CD4-positive, alpha-beta T cell treated with Interleukin-15 for 1 hour (primary cell): ENCODE measurements around the gene KRT35.

Source experiments
- DNase-seq: peaks from one replicate; pipeline ENCODE4 v3.0.0-alpha.2; 2020

The KRT35 gene

DNA sequence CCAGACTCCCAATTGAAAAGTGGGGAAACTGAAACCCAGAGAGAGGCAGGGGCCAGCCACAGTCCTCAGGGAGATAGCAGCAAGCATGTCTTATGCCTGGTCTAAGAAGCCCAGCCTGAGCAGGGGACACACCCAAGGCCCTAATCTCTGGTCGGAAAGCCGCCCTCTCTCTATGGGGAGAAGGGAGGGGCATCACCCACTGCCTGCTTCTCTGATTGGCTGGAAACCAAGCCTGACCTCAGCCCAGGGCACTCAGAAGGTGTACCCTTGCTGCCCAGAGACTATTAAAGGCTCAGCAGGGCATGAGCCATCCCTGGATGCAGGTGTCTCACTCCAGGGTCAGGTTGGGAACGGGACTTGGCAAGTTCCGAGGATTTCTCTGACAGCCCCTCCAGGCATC lies 30.2 kb upstream of the KRT35 start:
- DNase-seq: no peak

DNA sequence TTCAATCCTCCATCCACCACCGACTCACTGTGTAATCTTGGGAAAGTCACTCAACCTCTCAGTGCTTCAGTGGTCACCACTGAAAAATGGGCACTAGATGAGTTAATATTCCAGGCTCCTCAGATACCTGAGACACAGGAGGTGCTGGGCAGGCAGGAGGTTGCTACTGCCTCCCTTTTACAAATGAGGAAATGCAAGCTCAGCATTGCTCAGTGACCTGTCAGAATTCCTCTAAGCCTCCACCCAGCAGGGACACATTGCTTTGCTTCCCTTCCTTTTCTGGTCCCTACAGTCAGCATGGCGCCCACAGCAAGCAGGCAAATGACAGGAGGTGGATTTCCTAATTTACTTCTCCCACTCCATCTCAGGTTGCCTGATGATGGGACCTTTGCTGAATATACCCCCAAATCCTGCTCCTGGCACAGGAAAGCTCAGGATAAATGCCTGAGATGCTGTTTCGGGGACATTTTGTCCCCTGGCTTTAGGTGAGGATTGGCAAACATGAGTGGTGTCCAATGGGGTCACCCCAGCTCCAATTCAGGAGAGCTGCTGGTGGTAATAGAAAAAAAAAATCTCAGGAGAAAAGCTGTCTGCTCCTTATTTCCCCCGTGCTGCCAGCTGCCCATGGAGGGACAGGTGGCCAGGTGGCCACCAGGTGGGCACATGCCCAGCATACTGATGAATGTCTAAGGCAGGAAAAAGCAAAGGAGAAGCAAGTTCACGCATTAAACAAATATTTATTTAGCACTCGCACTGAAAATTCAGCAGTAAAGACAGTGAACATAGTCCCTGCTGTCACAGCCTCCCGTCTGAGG lies 29.5 kb upstream of the KRT35 start:
- no peak for DNase-seq

DNA sequence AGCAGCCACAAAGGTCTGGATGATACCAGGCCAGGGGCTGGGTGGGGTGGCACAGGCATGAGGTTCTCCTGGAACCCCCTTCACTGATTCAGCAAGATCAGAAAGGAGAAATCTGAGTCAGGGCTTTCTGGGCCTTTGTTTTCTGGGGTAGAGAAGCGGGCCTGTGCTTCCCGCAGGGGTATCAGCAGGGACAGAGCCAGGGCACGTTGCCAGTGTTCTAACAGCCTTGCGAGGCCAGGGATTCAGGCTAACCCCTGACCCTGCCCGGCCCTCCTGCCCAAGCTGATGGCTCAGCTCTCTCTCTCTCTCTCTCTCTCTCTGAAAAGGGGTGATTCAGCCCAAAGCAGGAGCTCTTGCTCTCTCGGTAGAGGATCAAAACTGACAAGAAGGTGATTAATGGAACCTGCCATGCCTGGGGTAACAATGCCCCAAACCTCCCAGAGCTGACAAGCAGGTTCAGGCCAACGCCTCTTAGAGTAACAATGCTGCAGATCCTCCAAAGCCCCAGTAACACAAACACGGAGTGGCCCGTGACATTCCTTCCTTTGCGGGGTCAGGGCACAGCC lies 26.4 kb upstream of the KRT35 start:
- no peak for DNase-seq

DNA sequence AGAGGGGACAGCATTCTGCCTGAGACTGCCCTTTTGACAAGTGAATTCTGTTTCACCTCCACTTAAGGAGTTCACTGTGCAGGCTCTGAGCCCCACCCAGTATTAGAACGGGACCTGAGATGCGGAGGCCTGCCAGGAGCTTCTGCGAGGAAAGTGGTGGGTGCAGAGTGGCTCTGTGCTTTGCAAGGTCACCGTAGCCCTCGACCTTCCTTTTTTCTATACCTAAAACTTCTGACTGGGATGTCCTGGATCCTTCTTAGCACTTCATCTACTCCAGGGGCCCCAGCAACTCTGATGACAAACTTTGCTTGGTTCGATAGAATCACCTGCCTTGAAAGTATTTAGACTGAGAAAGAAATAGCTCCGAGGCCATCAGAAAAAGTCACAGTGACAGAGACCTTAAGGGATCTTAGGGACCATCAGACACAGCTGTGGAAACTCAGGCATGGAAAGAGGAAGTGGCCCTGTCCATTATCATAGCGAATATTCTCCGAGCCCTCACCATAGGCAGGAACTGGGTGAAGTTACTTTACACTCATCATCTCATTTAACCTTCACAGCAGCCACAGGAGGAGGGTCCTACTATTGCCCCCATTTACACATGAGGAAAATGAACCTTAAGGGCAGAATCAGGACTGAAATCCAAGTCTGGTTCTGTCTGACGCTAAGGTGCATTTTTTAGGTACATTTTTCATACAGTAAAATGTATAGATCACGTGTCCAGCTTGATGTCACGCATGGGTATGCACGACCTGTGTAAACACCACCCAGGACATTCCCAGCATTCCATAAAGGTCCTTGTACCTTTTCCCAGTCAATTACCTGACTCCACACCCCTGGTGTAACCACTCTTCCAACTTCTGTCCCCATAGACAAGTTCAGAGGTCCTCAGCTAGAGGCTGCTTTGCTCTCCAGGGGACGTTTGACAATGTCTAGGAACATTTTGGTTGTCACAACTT lies 25.1 kb upstream of the KRT35 start:
- no peak for DNase-seq

DNA sequence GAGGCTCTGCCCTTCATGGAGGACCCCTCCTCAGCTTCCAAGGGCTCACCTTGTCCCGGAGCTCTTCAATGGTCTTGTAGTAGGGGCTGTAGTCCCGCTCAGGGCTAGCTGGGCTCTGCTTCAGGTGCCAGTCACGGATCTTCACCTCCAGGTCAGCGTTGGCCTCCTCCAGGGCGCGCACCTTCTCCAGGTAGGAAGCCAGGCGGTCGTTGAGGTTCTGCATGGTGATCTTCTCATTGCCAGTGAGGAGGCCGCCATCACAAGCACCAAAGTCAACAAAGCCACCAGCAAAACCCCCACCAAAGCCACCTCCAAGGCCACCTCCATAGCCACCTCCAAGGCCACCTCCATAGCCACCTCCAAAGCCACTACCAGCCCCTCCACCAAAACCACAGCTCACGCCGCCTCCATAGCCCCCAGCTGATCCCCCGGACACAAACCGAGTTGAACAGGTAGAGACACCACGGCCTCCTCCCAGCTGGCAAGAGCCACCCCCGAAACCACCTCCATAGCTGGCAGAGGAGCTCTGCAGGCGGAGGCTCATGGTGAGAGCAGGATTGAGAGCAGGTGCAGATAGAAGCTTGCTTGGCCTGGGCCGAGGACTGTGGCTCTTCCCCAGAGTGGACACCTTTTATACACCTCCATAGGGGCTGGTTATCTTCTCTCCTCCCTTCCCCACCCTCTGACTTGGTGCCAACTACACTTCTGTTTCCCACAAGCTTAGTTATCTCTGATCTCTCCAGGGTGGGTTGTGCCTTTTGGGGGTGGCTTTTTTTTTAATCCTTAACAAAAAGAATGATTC lies 24.3 kb upstream of the KRT35 start, which contains the start of gene KRT13:
Gene KRT13, minus strand, starts transcription at position 606 of the 802 bp plus-strand sequence. Its CDS starts 62 bp downstream, at position 544.
- no peak for DNase-seq

- DNase-seq: no peak
Observed at GRCh38 chr17:41504246-41504977, 23.5 kb upstream of the KRT35 start.

GRCh38 chr17:41503202-41503601 lies 22.3 kb upstream of the KRT35 start:
- DNase-seq: no peak

- peak; percentile 46 for DNase-seq
Observed at GRCh38 chr17:41500131-41500911, 19.4 kb upstream of the KRT35 start.

DNA sequence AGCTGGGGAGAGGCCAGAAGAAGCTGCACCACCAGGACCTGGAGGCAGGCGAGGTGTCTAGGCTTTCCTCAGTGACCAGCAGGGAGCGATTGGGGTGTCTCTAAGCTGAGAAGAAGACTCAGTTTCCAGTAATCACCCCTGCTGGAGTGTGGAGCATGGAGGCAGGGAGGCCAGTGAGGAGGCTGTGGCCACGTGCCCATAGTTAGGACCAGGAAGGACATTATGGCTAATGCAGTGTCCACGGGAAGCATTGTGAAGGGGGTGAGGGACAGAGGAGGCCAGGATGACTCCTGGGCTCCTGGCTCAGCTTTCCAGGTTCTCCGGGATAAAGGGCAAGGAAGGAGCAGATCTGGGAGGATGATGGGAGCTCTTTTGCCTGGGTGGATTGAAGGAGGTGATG lies 18.8 kb upstream of the KRT35 start:
- DNase-seq: no peak

- DNase-seq: peak; percentile 36
Observed at GRCh38 chr17:41498276-41498675, 17.3 kb upstream of the KRT35 start.

DNA sequence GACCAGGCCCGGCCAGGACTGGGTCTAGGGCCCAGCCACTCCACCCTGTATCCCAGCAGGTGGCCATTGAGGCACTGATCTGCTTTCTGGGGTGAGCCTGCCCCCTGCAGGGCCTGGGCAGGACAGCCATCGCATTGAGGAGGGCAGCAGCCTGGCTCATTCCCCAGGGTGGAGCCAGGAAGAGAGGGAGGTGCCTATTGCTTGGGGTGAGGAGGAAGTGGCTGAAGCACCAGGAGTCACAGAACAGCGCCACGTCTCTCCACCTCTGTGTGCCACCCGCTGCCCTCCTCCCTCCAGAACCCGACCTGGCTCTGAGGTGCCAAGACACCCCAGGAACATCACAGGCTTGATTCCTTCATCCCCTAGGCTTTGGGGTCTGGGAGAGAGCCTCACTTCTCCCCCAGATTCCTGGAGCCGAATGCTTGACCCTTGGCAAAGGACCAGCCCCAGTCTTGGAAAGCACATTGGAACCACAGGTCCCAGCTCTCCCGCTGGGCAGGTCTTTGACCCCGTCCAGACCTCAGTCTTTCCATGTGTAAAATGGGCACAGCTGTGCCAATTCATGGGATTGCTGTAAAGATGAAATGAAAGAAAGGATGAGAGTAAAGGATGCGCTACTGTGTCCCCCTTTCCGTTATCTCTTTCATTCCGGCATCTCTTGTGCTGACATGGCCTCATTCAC lies 16.0 kb upstream of the KRT35 start:
- DNase-seq: peak; percentile 78

DNA sequence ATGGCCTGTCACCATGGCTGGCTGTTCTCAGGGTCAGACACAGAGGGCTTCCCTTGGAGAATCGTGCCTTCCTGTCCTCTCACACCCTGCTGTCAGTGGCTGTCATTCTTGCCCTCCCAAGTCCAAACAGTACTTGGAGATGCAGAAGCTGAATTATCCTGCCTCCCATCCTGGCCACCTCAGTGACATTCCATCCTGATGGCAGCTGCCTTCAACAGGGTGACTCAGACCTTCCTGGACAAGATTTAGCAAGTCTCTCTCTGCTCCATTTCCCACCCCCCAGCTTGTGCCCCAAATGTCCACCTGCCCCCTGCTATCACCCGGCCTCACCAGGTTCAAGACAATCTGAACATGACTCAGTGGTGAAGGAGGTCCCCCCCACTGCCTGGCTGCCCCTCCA lies 13.6 kb upstream of the KRT35 start:
- no peak for DNase-seq

- DNase-seq: no peak
Observed at GRCh38 chr17:41492771-41493170, 11.8 kb upstream of the KRT35 start.

- DNase-seq: peak; percentile 23
Observed at GRCh38 chr17:41492351-41492750, 11.4 kb upstream of the KRT35 start.

GRCh38 chr17:41491476-41491875 lies 10.5 kb upstream of the KRT35 start:
- DNase-seq: no peak

DNA sequence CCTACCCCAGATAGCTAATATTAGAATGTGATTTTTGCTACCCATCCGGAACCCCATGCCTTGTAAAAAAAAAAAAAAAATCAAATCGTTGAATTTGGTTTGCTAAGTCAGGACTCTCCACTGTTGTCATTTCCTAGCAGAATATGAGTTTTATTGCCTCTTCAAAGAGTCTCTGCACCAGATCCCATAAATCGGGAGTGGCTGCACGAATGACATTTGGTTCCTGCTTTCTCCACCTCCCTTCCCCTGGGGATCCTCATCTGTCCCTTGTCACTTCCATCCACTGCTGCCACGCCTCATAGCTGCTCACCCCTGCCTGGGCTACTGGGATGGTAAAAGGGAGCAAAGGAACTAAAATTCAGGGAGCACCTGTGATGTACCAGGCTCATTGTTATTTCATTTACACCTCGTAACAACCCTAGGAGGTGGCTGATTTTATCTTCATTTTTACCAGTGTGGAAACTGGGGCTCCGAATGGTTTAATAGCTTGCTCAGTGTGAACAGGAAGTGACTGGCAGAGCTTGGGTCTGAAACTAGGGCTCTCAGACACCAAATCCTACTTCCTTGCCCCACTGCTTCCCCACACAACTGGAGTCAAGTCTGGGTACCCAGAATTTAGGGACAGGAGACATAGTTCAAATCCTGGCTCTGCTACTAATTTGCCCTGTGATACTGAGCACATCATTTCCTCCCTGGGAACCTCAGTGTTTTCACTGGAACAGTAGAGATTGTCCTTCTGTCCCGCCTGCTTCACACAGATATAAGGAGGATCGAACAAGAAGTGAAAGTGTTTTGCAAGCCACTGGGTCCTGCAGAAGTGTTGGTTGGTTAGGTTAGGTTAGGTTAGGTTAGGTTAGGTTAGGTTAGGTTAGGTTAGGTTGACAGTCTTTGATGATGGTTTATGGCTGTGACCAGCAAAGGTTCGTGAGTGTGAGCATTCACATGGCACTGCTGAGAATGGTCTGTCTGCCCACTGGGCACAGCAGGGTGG lies 9.3 kb upstream of the KRT35 start:
- no peak for DNase-seq

DNA sequence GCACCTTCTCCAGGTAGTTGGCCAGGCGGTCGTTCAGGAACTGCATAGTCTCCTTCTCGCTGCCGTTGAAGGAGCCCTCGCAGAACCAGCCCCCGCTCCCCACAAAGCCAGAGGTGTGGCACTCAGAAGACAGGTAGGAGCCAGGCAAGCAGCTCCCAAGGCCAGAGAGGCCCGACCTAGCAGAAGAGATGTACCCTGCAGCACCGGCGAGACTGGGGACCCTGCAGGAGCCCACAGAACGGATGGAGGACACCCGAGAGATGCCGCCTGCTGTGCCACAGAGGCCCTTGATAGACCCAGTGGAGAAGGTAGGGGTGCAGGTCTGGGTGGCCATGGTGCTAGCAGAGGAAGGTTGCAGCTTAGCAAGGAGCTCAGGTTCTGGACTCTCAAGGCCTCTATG lies 8.6 kb upstream of the KRT35 start, which contains the start of gene KRT36:
Gene KRT36, minus strand, starts transcription at position 380 of the 400 bp plus-strand sequence. Its CDS starts 46 bp downstream, at position 334.
- no peak for DNase-seq

- DNase-seq: peak; percentile 33
Observed at GRCh38 chr17:41486809-41487530, 6.0 kb upstream of the KRT35 start.
